ENCODE data around the gene TMEM239.
"Not testable (repeated sequence)": the region's sequence is repeated elsewhere in the genome, so short reads cannot be mapped to it uniquely, and the experiment has no call there.

The TMEM239 gene

GRCh38 chr20:2805689-2806350 is 10.3 kb upstream of the TMEM239 start:
- TF ChIP-seq CTCF (IDR thresholded peaks at IDR 0.05), result no peak
- no peak overlapping the region for H3K27ac ChIP-seq
- H3K4me3 ChIP-seq, result no peak overlapping the region
- no peak for DNase-seq (ENCODE audit: low spot score)

DNA sequence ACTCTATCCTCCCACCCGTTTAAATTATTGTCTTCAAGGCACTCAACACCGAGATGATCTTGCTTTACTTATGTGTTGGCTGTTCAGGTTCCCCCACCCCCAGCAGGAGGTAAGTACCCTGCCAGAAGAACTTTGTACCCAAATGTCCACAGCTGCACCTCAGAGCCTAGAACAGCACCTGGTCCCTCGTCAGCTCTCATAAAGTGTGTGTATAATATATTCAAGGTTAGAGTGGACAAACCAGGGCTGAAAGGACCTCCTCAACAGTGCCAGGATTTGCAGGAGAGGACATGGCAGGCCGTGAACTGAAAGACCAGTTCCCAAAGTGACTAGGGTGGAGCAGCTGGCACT is 9.8 kb upstream of the TMEM239 start:
- no peak for TF ChIP-seq CTCF (IDR thresholded peaks at IDR 0.05)
- no peak overlapping the region for H3K27ac ChIP-seq
- DNase-seq (ENCODE audit: low spot score), result peak; percentile 11
- H3K4me3 ChIP-seq, result no peak overlapping the region

GRCh38 chr20:2807019-2807418 is 9.1 kb upstream of the TMEM239 start:
- H3K27ac ChIP-seq, result no peak overlapping the region
- no peak overlapping the region for H3K4me3 ChIP-seq
- TF ChIP-seq CTCF (IDR thresholded peaks at IDR 0.05), result no peak
- DNase-seq (ENCODE audit: low spot score), result peak; percentile 50

- H3K27ac ChIP-seq, H3K4me3 ChIP-seq: not testable (repeated sequence)
- DNase-seq (ENCODE audit: low spot score), result peak; percentile 28
Observed at GRCh38 chr20:2807929-2808328, 8.2 kb upstream of the TMEM239 start.

GRCh38 chr20:2809690-2810089 is 6.5 kb upstream of the TMEM239 start:
- no peak overlapping the region for H3K4me3 ChIP-seq
- H3K27ac ChIP-seq, result no peak overlapping the region
- DNase-seq (ENCODE audit: low spot score), result peak; percentile 17
- TF ChIP-seq CTCF (IDR thresholded peaks at IDR 0.05), result no peak

- no peak for TF ChIP-seq CTCF (IDR thresholded peaks at IDR 0.05)
- no peak for DNase-seq (ENCODE audit: low spot score)
- Histone ChIP-seq H3K4me3 (no peak overlapping the region), H3K27ac (no peak overlapping the region)
Observed at GRCh38 chr20:2812189-2812588, 4.0 kb upstream of the TMEM239 start.

DNA sequence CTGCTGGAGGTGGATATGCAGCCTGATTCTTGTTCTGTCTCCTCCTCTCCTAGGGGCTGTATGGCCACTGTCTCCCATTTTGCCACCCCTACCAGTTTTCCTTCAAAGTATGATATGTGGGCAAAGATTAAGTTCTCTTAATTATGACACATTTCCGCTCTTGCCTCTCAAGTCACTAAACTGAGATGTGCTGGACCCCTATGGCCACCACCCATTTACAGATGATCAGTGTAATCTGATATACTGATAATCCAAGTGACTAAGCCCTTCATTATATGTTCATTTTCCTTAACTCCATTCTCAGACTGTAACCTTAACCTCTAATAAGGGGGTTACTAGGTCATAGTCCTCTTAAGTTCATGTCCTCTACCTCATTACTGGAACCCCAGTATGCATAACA is 2.1 kb upstream of the TMEM239 start:
- no peak for TF ChIP-seq CTCF (IDR thresholded peaks at IDR 0.05)
- no peak overlapping the region for H3K27ac ChIP-seq
- no peak overlapping the region for H3K4me3 ChIP-seq
- no peak for DNase-seq (ENCODE audit: low spot score)
